ENCODE data around the gene SALL1. TPM values are rescaled to one million over a fixed set of nuclear protein-coding genes. Genes with fewer than 3 reads are reported as not detected.

The SALL1 gene
- total and polyA plus RNA-seq, 2 of the 4 experiments (the other 2 are of a cell fraction): 0.90 to 5.2 TPM

DNA sequence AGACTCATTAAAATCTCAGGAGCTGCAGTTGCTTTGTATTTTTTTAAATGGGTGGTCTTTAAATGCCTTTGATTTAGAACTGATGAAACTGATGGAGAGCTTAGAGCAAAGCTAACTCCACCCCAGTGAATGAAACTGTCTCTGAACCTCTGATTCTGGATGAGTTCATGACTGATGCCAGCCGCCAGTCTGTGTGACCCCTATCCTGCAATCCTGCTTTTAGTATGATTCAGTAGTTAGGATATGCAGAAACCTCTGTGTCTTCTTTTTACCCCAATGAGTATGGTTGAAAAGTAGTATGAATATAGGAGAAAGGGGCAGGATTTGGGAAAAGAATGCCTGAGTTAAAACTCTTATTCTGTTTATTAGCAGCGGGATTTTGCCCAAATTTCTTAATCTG is 12.3 kb upstream of the SALL1 start:
- in situ Hi-C loops (cut with MboI; ENCODE audit: low sequenced_read_pairs): no loop called here

More for the DNA sequence above, 12.3 kb upstream of the SALL1 start:
- Histone ChIP-seq H3K27me3 (ENCODE audit: control insufficient read depth, insufficient read depth, low read length) (no peaks in the 10 kb centered on the region), H2AFZ (replicated peaks; ENCODE audit: low read length, poor library complexity) (no peak overlapping the region), H3K14ac (replicated peaks; ENCODE audit: low read depth, low read length) (peak overlapping the region; percentile 36; the same call in 1 of the 2 replicates), H3K27ac (ENCODE audit: insufficient read depth, low read length) (no peak overlapping the region; the same call in 1 of the 2 replicates), H2BK120ac (ENCODE audit: low read depth, low read length) (peak overlapping the region; percentile 67), H2AK5ac (ENCODE audit: low read depth, low read length) (peak overlapping the region; percentile 68), H3K4ac (ENCODE audit: low read depth, low read length) (no peak overlapping the region), H3K18ac (ENCODE audit: low read depth, low read length) (no peak overlapping the region; the same call in 1 of the 2 replicates), H4K8ac (ENCODE audit: low read depth in 2 of 2, low read length in 2 of 2) (peak overlapping the region; percentile 22 to 34; a peak in 1 of 4 replicates), H2BK20ac (ENCODE audit: low read depth, low read length) (peak overlapping the region; percentile 88), H4K20me1 (ENCODE audit: insufficient read depth, low read length) (no peaks in the 10 kb centered on the region), H3K36me3 (ENCODE audit: control insufficient read depth, insufficient read depth, low read length) (no peaks in the 10 kb centered on the region), H3K79me1 (ENCODE audit: low read depth in 1 of 2, low read length in 2 of 2) (peaks cover 11 to 44% of the 10 kb centered on the region in 2 experiments), H3K4me1 (ENCODE audit: control insufficient read depth, insufficient read depth, low read length) (peaks cover 11% of the 10 kb centered on the region), H3K9me3 (ENCODE audit: control insufficient read depth, insufficient read depth, low read length) (no peaks in the 10 kb centered on the region), H3K4me2 (ENCODE audit: low read depth, low read length) (peak overlapping the region; percentile 10; the same call in 1 of the 2 replicates), H3K56ac (ENCODE audit: extremely low read depth, insufficient read depth, low read length) (peak overlapping the region; percentile 12; the same call in 1 of the 2 replicates), H3K9ac (ENCODE audit: low read depth, low read length) (no peak overlapping the region), H4K5ac (ENCODE audit: low read depth, low read length) (peak overlapping the region; percentile 36; the same call in 1 of the 2 replicates), H2BK5ac (ENCODE audit: low read depth, low read length, poor library complexity, severe bottlenecking) (peak overlapping the region; percentile 62), H2AK9ac (replicated peaks; ENCODE audit: low read depth, low read length, poor library complexity) (no peak overlapping the region), H3K9me1 (ENCODE audit: insufficient read depth, low read length) (peaks cover 22% of the 10 kb centered on the region; the same call in 1 of the 2 replicates), H4K91ac (ENCODE audit: insufficient read depth, low read depth, low read length) (peak overlapping the region; percentile 79; the same call in 1 of the 2 replicates), H3K4me3 (ENCODE audit: insufficient read depth, low read depth, low read length) (no peak overlapping the region), H2BK15ac (ENCODE audit: low read depth, low read length) (no peak overlapping the region), H3K23ac (ENCODE audit: low read depth, low read length) (no peak overlapping the region)
- TF ChIP-seq NFE2L2 (IDR thresholded peaks at IDR 0.05; ENCODE audit: low read depth, low read length) (no peak), CHD1 (IDR thresholded peaks at IDR 0.05; ENCODE audit: low read depth, low read length) (no peak), MAFK (IDR thresholded peaks at IDR 0.05; ENCODE audit: low read depth, low read length) (no peak), MAZ (IDR thresholded peaks at IDR 0.05; ENCODE audit: borderline replicate concordance, low read depth, low read length) (no peak), CEBPB (IDR thresholded peaks at IDR 0.05; ENCODE audit: low read depth, low read length) (no peak), FOS (IDR thresholded peaks at IDR 0.05; ENCODE audit: low read depth, low read length) (no peak), BHLHE40 (IDR thresholded peaks at IDR 0.05; ENCODE audit: low read depth, low read length) (no peak)
- TF ChIP-seq, protein P1, sequence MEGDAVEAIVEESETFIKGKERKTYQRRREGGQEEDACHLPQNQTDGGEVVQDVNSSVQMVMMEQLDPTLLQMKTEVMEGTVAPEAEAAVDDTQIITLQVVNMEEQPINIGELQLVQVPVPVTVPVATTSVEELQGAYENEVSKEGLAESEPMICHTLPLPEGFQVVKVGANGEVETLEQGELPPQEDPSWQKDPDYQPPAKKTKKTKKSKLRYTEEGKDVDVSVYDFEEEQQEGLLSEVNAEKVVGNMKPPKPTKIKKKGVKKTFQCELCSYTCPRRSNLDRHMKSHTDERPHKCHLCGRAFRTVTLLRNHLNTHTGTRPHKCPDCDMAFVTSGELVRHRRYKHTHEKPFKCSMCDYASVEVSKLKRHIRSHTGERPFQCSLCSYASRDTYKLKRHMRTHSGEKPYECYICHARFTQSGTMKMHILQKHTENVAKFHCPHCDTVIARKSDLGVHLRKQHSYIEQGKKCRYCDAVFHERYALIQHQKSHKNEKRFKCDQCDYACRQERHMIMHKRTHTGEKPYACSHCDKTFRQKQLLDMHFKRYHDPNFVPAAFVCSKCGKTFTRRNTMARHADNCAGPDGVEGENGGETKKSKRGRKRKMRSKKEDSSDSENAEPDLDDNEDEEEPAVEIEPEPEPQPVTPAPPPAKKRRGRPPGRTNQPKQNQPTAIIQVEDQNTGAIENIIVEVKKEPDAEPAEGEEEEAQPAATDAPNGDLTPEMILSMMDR (conservative IDR thresholded peaks at IDR 0.05; ENCODE audit: low read depth, low read length): no peak
- intact Hi-C loops (cut with micrococcal nuclease): no loop called here
- dilution Hi-C loops (cut with HindIII; ENCODE audit: low sequenced_read_pairs, unreplicated experiment): no loop called here
- ATAC-seq (ENCODE audit: low read depth) (peak; percentile 24), DNase-seq (peak; percentile 23)
- ChIA-PET CTCF (no interaction called here), POLR2A (ENCODE audit: unreplicated experiment) (no interaction called here)
- no TSS peak for BruUV-seq (replicated peaks)
- no CpG with 5 or more reads among the region's 2 CpGs for WGBS, 2 experiments (ENCODE audit: extremely low coverage in 2 of 2, insufficient read length in 1 of 2)
